ENCODE measurements around the gene TRIM71. TPM values are rescaled to one million over a fixed set of nuclear protein-coding genes. Genes with fewer than 3 reads are reported as not detected.

Gene TRIM71
- total RNA-seq, 1 experiment from 2014 or later = 0.17 TPM

DNA sequence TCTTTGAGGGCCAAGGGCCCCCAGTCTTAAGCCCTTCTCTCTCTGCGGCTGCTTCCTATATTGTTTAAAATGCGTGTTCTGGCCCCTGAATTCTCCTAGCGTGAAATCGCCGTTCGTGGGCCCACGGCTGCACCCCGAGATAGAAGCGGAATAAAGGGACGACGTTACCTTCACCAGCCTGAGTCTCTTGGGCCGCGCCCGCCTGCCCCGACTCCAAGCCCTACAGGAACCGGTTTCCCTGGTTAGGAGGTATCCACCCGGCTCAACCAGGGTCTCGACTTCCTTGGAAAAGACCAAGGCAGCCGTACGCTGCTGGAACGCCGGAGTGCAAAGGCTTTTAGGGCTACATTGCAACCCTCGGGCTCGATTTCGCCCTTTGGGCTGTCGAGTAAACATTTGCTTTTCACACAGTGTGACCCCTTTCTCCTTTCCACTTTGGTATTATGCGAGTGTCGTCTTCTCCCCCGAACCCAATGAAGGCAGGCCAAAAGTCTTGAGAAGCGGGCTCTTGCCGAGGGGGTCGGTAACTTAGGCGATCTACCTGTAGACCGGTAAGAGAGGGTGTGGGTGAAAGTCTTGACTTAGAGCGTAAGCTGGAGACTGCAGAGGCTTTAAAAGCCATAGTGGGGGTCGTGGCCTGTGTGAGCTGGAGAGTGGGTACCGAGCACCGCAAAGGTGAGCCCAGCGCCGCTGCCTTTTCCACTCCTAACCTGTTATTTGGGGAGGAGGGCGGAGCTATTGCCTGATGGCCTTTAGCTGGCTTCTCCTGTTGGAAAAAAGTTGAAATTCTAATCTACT lies 2.0 kb downstream of the TRIM71 start:
- ATAC-seq (no peak), DNase-seq (ENCODE audit: low read depth, low spot score) (no peak)
- intact Hi-C loops (cut with micrococcal nuclease) = no loop called here
- BruUV-seq (replicated peaks) = no TSS peak
- CTCF ChIA-PET = no interaction called here
- POLR2A ChIA-PET = no interaction called here
- Histone ChIP-seq H3K79me2 (ENCODE audit: insufficient read depth, low read length) (no peaks in the 10 kb centered on the region), H4K20me1 (ENCODE audit: insufficient read depth) (no peaks in the 10 kb centered on the region), H3K4me2 (ENCODE audit: low read length) (no peak overlapping the region), H3K9ac (ENCODE audit: low read length) (no peak overlapping the region), H3K4me3 (replicated peaks in 1 of 2; ENCODE audit: low read depth in 1 of 2, low read length in 2 of 2) (no peak overlapping the region), H3K27ac (ENCODE audit: low read depth, low read length) (no peak overlapping the region), H2AFZ (ENCODE audit: low read depth, low read length, poor library complexity, severe bottlenecking) (no peak overlapping the region), H3K36me3 (ENCODE audit: control insufficient read depth in 1 of 2, insufficient read depth in 2 of 2, low read length in 2 of 2) (no peaks in the 10 kb centered on the region), H3K9me2 (ENCODE audit: insufficient read depth) (no peaks in the 10 kb centered on the region), H3K9me3 (ENCODE audit: control insufficient read depth in 1 of 2, insufficient read depth in 1 of 2, low read depth in 1 of 2, low read length in 2 of 2) (no peaks in the 10 kb centered on the region), H3K4me1 (ENCODE audit: control insufficient read depth in 1 of 2, insufficient read depth in 2 of 2, low read length in 2 of 2) (no peaks in the 10 kb centered on the region), H3K27me3 (ENCODE audit: insufficient read depth, low read length) (no peaks in the 10 kb centered on the region)
- no peak for TF ChIP-seq POLR2A (IDR thresholded peaks at IDR 0.05; ENCODE audit: borderline replicate concordance, extremely low read depth, insufficient read depth, insufficient read length)
- TF ChIP-seq SRF (IDR thresholded peaks at IDR 0.05; ENCODE audit: low read depth) = no peak
- no peak for TF ChIP-seq ELF1 (IDR thresholded peaks at IDR 0.05; ENCODE audit: borderline replicate concordance, low read depth)
- TF ChIP-seq RAD21 (IDR thresholded peaks at IDR 0.05; ENCODE audit: low read depth) = no peak
- TF ChIP-seq YY1 (IDR thresholded peaks at IDR 0.05; ENCODE audit: extremely low read depth, insufficient replicate concordance, low read depth, low read length) = no peak
- TF ChIP-seq TCF7L2 (IDR thresholded peaks at IDR 0.05; ENCODE audit: borderline replicate concordance, extremely low read depth, insufficient read depth, insufficient read length) = no peak
- TF ChIP-seq, protein P1, sequence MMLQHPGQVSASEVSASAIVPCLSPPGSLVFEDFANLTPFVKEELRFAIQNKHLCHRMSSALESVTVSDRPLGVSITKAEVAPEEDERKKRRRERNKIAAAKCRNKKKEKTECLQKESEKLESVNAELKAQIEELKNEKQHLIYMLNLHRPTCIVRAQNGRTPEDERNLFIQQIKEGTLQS (IDR thresholded peaks at IDR 0.05) = no peak
- no peak for TF ChIP-seq POLR2AphosphoS5 (IDR thresholded peaks at IDR 0.05; ENCODE audit: low read depth, low read length)
- no peak for TF ChIP-seq ZNF274 (IDR thresholded peaks at IDR 0.05; ENCODE audit: low read depth, low read length)
- TF ChIP-seq, protein P2, sequence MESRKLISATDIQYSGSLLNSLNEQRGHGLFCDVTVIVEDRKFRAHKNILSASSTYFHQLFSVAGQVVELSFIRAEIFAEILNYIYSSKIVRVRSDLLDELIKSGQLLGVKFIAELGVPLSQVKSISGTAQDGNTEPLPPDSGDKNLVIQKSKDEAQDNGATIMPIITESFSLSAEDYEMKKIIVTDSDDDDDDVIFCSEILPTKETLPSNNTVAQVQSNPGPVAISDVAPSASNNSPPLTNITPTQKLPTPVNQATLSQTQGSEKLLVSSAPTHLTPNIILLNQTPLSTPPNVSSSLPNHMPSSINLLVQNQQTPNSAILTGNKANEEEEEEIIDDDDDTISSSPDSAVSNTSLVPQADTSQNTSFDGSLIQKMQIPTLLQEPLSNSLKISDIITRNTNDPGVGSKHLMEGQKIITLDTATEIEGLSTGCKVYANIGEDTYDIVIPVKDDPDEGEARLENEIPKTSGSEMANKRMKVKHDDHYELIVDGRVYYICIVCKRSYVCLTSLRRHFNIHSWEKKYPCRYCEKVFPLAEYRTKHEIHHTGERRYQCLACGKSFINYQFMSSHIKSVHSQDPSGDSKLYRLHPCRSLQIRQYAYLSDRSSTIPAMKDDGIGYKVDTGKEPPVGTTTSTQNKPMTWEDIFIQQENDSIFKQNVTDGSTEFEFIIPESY (IDR thresholded peaks at IDR 0.05; ENCODE audit: extremely low read depth, insufficient replicate concordance, low read length) = no peak
- TF ChIP-seq, protein P3, sequence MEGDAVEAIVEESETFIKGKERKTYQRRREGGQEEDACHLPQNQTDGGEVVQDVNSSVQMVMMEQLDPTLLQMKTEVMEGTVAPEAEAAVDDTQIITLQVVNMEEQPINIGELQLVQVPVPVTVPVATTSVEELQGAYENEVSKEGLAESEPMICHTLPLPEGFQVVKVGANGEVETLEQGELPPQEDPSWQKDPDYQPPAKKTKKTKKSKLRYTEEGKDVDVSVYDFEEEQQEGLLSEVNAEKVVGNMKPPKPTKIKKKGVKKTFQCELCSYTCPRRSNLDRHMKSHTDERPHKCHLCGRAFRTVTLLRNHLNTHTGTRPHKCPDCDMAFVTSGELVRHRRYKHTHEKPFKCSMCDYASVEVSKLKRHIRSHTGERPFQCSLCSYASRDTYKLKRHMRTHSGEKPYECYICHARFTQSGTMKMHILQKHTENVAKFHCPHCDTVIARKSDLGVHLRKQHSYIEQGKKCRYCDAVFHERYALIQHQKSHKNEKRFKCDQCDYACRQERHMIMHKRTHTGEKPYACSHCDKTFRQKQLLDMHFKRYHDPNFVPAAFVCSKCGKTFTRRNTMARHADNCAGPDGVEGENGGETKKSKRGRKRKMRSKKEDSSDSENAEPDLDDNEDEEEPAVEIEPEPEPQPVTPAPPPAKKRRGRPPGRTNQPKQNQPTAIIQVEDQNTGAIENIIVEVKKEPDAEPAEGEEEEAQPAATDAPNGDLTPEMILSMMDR (IDR thresholded peaks at IDR 0.05 in 2 of 3, conservative IDR thresholded peaks at IDR 0.05 in 1 of 3; ENCODE audit: borderline replicate concordance in 1 of 3, insufficient read depth in 1 of 3, low read depth in 2 of 3, low read length in 2 of 3) = no peak
- TF ChIP-seq CBX3 (IDR thresholded peaks at IDR 0.05; ENCODE audit: low read depth) = no peak
- TF ChIP-seq ZFX (IDR thresholded peaks at IDR 0.05) = no peak
- no peak for TF ChIP-seq JUND (IDR thresholded peaks at IDR 0.05)
- TF ChIP-seq CEBPB (IDR thresholded peaks at IDR 0.05; ENCODE audit: low read depth) = no peak
- TF ChIP-seq, protein P4, sequence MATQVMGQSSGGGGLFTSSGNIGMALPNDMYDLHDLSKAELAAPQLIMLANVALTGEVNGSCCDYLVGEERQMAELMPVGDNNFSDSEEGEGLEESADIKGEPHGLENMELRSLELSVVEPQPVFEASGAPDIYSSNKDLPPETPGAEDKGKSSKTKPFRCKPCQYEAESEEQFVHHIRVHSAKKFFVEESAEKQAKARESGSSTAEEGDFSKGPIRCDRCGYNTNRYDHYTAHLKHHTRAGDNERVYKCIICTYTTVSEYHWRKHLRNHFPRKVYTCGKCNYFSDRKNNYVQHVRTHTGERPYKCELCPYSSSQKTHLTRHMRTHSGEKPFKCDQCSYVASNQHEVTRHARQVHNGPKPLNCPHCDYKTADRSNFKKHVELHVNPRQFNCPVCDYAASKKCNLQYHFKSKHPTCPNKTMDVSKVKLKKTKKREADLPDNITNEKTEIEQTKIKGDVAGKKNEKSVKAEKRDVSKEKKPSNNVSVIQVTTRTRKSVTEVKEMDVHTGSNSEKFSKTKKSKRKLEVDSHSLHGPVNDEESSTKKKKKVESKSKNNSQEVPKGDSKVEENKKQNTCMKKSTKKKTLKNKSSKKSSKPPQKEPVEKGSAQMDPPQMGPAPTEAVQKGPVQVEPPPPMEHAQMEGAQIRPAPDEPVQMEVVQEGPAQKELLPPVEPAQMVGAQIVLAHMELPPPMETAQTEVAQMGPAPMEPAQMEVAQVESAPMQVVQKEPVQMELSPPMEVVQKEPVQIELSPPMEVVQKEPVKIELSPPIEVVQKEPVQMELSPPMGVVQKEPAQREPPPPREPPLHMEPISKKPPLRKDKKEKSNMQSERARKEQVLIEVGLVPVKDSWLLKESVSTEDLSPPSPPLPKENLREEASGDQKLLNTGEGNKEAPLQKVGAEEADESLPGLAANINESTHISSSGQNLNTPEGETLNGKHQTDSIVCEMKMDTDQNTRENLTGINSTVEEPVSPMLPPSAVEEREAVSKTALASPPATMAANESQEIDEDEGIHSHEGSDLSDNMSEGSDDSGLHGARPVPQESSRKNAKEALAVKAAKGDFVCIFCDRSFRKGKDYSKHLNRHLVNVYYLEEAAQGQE (IDR thresholded peaks at IDR 0.05; ENCODE audit: low read depth) = no peak
- TF ChIP-seq EGR1 (IDR thresholded peaks at IDR 0.05; ENCODE audit: low read depth) = no peak
- no peak for TF ChIP-seq SIN3A (IDR thresholded peaks at IDR 0.05; ENCODE audit: low read depth)
- TF ChIP-seq, protein P5, sequence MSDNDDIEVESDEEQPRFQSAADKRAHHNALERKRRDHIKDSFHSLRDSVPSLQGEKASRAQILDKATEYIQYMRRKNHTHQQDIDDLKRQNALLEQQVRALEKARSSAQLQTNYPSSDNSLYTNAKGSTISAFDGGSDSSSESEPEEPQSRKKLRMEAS (IDR thresholded peaks at IDR 0.05) = no peak
- TF ChIP-seq SP1 (IDR thresholded peaks at IDR 0.05; ENCODE audit: low read depth) = no peak
- RAD21 ChIA-PET (ENCODE audit: low non-redundant PET in 1 of 2, low total read pairs in 2 of 2, uncharacterized antibody in 2 of 2, unreplicated experiment in 2 of 2) = no interaction called here

All from HCT116 (cell line).